Neural progenitor cell (in vitro differentiated cells): ENCODE results near the gene WEE1.

Source experiments
- CTCF ChIP-seq: fragments of 200-600 bp; sonication (generic); IDR thresholded peaks from 2 replicates; pipeline ENCODE4 v1.5.1; 2017; ENCODE audit warnings: antibody characterized with exemption, mild to moderate bottlenecking
- EZH2 ChIP-seq: fragments of 200-600 bp; sonication (generic); IDR thresholded peaks from 2 replicates; pipeline ENCODE4 v1.6.1; 2017; ENCODE audit warnings: antibody characterized with exemption, mild to moderate bottlenecking, moderate library complexity
- EZH2phosphoT487 ChIP-seq: fragments of 200-600 bp; sonication (generic); IDR thresholded peaks from 2 replicates; pipeline ENCODE4 v1.6.1; 2017; ENCODE audit warnings: antibody characterized with exemption

GRCh38 chr11:9625162-9625561 is 51.7 kb downstream of the WEE1 start:
- TF ChIP-seq CTCF: no peak
- no peak for TF ChIP-seq EZH2phosphoT487
- TF ChIP-seq EZH2: no peak
